Natural killer cell treated with Interleukin-12 subunit alpha and Interleukin-12 subunit beta and Interleukin-15 and Interleukin-18, amount 100 ng/mL, for 72 hours (primary cell): ENCODE data around the gene CCT6B. TPM values are rescaled to one million over a fixed set of nuclear protein-coding genes. Genes with fewer than 3 reads are reported as not detected.
"Not testable (repeated sequence)": the region's sequence is repeated elsewhere in the genome, so short reads cannot be mapped to it uniquely, and the experiment has no call there.

Experiments
- ATAC-seq, 2 donors: fragments of 150-1000 bp; cut with Tn5 transposase in 1 of 2; sonication (Bioruptor Pico), chemical (Tn5 transposase) in 1 of 2; 2 replicates each; pipeline ENCODE4 v1.10.0; 2021
- DNase-seq: peaks from one replicate; pipeline ENCODE4 v3.0.0; 2022; ENCODE audit warnings: low spot score
- H3K27ac Mint-ChIP-seq, 2 donors: 1 replicate in 1 of 2; 2 replicates in 1 of 2; pipeline ENCODE4 v1.8.0; 2022; ENCODE audit warnings: mixed read lengths in 2 of 2, mild to moderate bottlenecking in 1 of 2, moderate library complexity in 1 of 2
- H3K27me3 Mint-ChIP-seq, 2 donors: 1 replicate in 1 of 2; 2 replicates in 1 of 2; pipeline ENCODE4 v1.8.0; 2022; ENCODE audit warnings: mixed read lengths in 2 of 2
- H3K36me3 Mint-ChIP-seq: one replicate; pipeline ENCODE4 v1.8.0; 2022; ENCODE audit warnings: mixed read lengths
- H3K4me1 Mint-ChIP-seq, 2 donors: 1 replicate in 1 of 2; 2 replicates in 1 of 2; pipeline ENCODE4 v1.8.0; 2022; ENCODE audit warnings: low read depth in 2 of 2, mixed read lengths in 2 of 2, mild to moderate bottlenecking in 1 of 2
- H3K4me3 Mint-ChIP-seq: one replicate; pipeline ENCODE4 v1.8.0; 2022; ENCODE audit warnings: mixed read lengths
- H3K9me3 Mint-ChIP-seq: 2 replicates; pipeline ENCODE4 v1.8.0; 2022; ENCODE audit warnings: mixed read lengths
- total RNA-seq, 2 donors: library from RNA; stranded (reverse); gene quantifications; one replicate each; pipeline ENCODE4 v1.2.3, GENCODE V29; 2022

The CCT6B gene
- total RNA-seq, 2 donors from 2014 or later: 0.45 to 1.9 TPM

GRCh38 chr17:34974179-34974578 lies 12.9 kb upstream of the CCT6B start:
- DNase-seq (no peak), ATAC-seq (peak in 1 of 2 donors; percentile 41)
- Mint-ChIP-seq H3K27me3 (no peaks in the 10 kb centered on the region), H3K4me1 (peaks cover 0 to 8% of the 10 kb centered on the region in 2 donors), H3K27ac (no peak overlapping the region), H3K9me3 (no peaks in the 10 kb centered on the region), H3K36me3 (no peaks in the 10 kb centered on the region), H3K4me3 (no peak overlapping the region)

GRCh38 chr17:34958438-34958837 lies 2.8 kb downstream of the CCT6B start:
- Mint-ChIP-seq H3K4me1 (peaks cover 24 to 25% of the 10 kb centered on the region in 2 donors), H3K4me3 (no peak overlapping the region), H3K27ac (no peak overlapping the region), H3K27me3 (peaks cover 6 to 9% of the 10 kb centered on the region in 2 donors), H3K9me3 (no peaks in the 10 kb centered on the region), H3K36me3 (peaks cover 22% of the 10 kb centered on the region)
- DNase-seq: no peak
- ATAC-seq: no peak

GRCh38 chr17:34950780-34951179 lies 10.5 kb downstream of the CCT6B start:
- not testable (repeated sequence) for ATAC-seq, H3K4me1 Mint-ChIP-seq, DNase-seq, H3K9me3 Mint-ChIP-seq, H3K27ac Mint-ChIP-seq, H3K36me3 Mint-ChIP-seq, H3K4me3 Mint-ChIP-seq
- peaks cover 9 to 11% of the 10 kb centered on the region in 2 donors for H3K27me3 Mint-ChIP-seq

- DNase-seq (no peak), ATAC-seq (no peak)
- no peaks in the 10 kb centered on the region for H3K4me1 Mint-ChIP-seq
- no peak overlapping the region for H3K4me3 Mint-ChIP-seq
- H3K27ac Mint-ChIP-seq: no peak overlapping the region
- no peaks in the 10 kb centered on the region for H3K27me3 Mint-ChIP-seq
- no peaks in the 10 kb centered on the region for H3K9me3 Mint-ChIP-seq
- no peaks in the 10 kb centered on the region for H3K36me3 Mint-ChIP-seq
These were observed 31.0 kb downstream of the CCT6B start for GRCh38 chr17:34930283-34930682.

- no peak for DNase-seq
- H3K36me3 Mint-ChIP-seq: no peaks in the 10 kb centered on the region
- no peak overlapping the region for H3K27ac Mint-ChIP-seq
- H3K4me1 Mint-ChIP-seq: no peaks in the 10 kb centered on the region
- H3K9me3 Mint-ChIP-seq: no peaks in the 10 kb centered on the region
- ATAC-seq: no peak
- H3K4me3 Mint-ChIP-seq: no peak overlapping the region
- H3K27me3 Mint-ChIP-seq: no peaks in the 10 kb centered on the region
These were observed 34.6 kb downstream of the CCT6B start for GRCh38 chr17:34926661-34927060.

- ATAC-seq (no peak), DNase-seq (no peak)
- Mint-ChIP-seq H3K9me3 (no peaks in the 10 kb centered on the region), H3K27me3 (no peaks in the 10 kb centered on the region), H3K4me3 (no peak overlapping the region), H3K4me1 (no peaks in the 10 kb centered on the region), H3K36me3 (no peaks in the 10 kb centered on the region), H3K27ac (no peak overlapping the region)
These were observed 40.6 kb downstream of the CCT6B start for GRCh38 chr17:34920676-34921075.

- Mint-ChIP-seq H3K36me3 (no peaks in the 10 kb centered on the region), H3K4me3 (no peak overlapping the region), H3K27me3 (no peaks in the 10 kb centered on the region), H3K4me1 (no peaks in the 10 kb centered on the region), H3K27ac (no peak overlapping the region), H3K9me3 (no peaks in the 10 kb centered on the region)
- DNase-seq (no peak), ATAC-seq (no peak)
These were observed 43.9 kb downstream of the CCT6B start for GRCh38 chr17:34917381-34917780.

- H3K27ac Mint-ChIP-seq: no peak overlapping the region
- no peaks in the 10 kb centered on the region for H3K4me1 Mint-ChIP-seq
- no peak for ATAC-seq
- no peak for DNase-seq
- no peaks in the 10 kb centered on the region for H3K9me3 Mint-ChIP-seq
- no peak overlapping the region for H3K4me3 Mint-ChIP-seq
- H3K36me3 Mint-ChIP-seq: no peaks in the 10 kb centered on the region
- H3K27me3 Mint-ChIP-seq: no peaks in the 10 kb centered on the region
These were observed 45.1 kb downstream of the CCT6B start for GRCh38 chr17:34916120-34916519.

GRCh38 chr17:34913001-34913400 lies 48.3 kb downstream of the CCT6B start:
- DNase-seq: no peak
- H3K4me1 Mint-ChIP-seq: no peaks in the 10 kb centered on the region
- no peaks in the 10 kb centered on the region for H3K36me3 Mint-ChIP-seq
- H3K27me3 Mint-ChIP-seq: no peaks in the 10 kb centered on the region
- no peak overlapping the region for H3K27ac Mint-ChIP-seq
- H3K9me3 Mint-ChIP-seq: no peaks in the 10 kb centered on the region
- H3K4me3 Mint-ChIP-seq: no peak overlapping the region
- ATAC-seq: no peak

GRCh38 chr17:34909040-34909439 lies 52.2 kb downstream of the CCT6B start:
- no peak overlapping the region for H3K4me3 Mint-ChIP-seq
- H3K27ac Mint-ChIP-seq: no peak overlapping the region
- ATAC-seq (no peak), DNase-seq (no peak)
- no peaks in the 10 kb centered on the region for H3K4me1 Mint-ChIP-seq
- H3K9me3 Mint-ChIP-seq: no peaks in the 10 kb centered on the region
- H3K27me3 Mint-ChIP-seq: peaks cover 0 to 9% of the 10 kb centered on the region in 2 donors
- H3K36me3 Mint-ChIP-seq: no peaks in the 10 kb centered on the region

GRCh38 chr17:34902831-34903547 lies 58.3 kb downstream of the CCT6B start:
- no peak for ATAC-seq
- H3K27ac Mint-ChIP-seq: no peak overlapping the region

GRCh38 chr17:34899643-34900291 lies 61.5 kb downstream of the CCT6B start:
- no peak overlapping the region for H3K27ac Mint-ChIP-seq
- no peaks in the 10 kb centered on the region for H3K4me1 Mint-ChIP-seq
- H3K9me3 Mint-ChIP-seq: no peaks in the 10 kb centered on the region
- no peak for DNase-seq
- H3K36me3 Mint-ChIP-seq: no peaks in the 10 kb centered on the region
- ATAC-seq: no peak
- H3K4me3 Mint-ChIP-seq: no peak overlapping the region
- H3K27me3 Mint-ChIP-seq: peaks cover 30 to 34% of the 10 kb centered on the region in 2 donors

More at GRCh38 chr17:34902831-34903547, 58.3 kb downstream of the CCT6B start:
- no peak overlapping the region for H3K4me3 Mint-ChIP-seq
- H3K9me3 Mint-ChIP-seq: no peaks in the 10 kb centered on the region
- DNase-seq: no peak
- peaks cover 14 to 20% of the 10 kb centered on the region in 2 donors for H3K27me3 Mint-ChIP-seq
- no peaks in the 10 kb centered on the region for H3K36me3 Mint-ChIP-seq
- H3K4me1 Mint-ChIP-seq: no peaks in the 10 kb centered on the region

GRCh38 chr17:34895383-34895782 lies 65.9 kb downstream of the CCT6B start:
- ATAC-seq (no peak), DNase-seq (no peak)
- Mint-ChIP-seq H3K9me3 (no peaks in the 10 kb centered on the region), H3K4me1 (no peaks in the 10 kb centered on the region), H3K27ac (no peak overlapping the region), H3K27me3 (peaks cover 20 to 36% of the 10 kb centered on the region in 2 donors), H3K4me3 (no peak overlapping the region), H3K36me3 (no peaks in the 10 kb centered on the region)

- no peaks in the 10 kb centered on the region for H3K36me3 Mint-ChIP-seq
- no peaks in the 10 kb centered on the region for H3K9me3 Mint-ChIP-seq
- H3K27me3 Mint-ChIP-seq: peaks cover 20 to 34% of the 10 kb centered on the region in 2 donors
- no peak overlapping the region for H3K4me3 Mint-ChIP-seq
- no peak overlapping the region for H3K27ac Mint-ChIP-seq
- H3K4me1 Mint-ChIP-seq: no peaks in the 10 kb centered on the region
- no peak for ATAC-seq
- no peak for DNase-seq
These were observed 66.3 kb downstream of the CCT6B start for GRCh38 chr17:34894964-34895363.
